IPS-15b (cell line): ENCODE measurements around the gene CHCHD6.
"Not testable (repeated sequence)": the region's sequence is repeated elsewhere in the genome, so short reads cannot be mapped to it uniquely, and the experiment has no call there.

Experiments used
- H3K27me3 ChIP-seq: one replicate; pipeline ENCODE4 v1.6.1; 2013; ENCODE audit warnings: low read length; ENCODE audit not compliant: control insufficient read depth, insufficient read depth
- H3K36me3 ChIP-seq: one replicate; pipeline ENCODE4 v1.6.1; 2013; ENCODE audit warnings: low read length; ENCODE audit not compliant: control insufficient read depth, insufficient read depth
- H3K4me1 ChIP-seq: one replicate; pipeline ENCODE4 v1.6.1; 2013; ENCODE audit warnings: mild to moderate bottlenecking, low read length; ENCODE audit not compliant: control insufficient read depth, insufficient read depth
- H3K4me3 ChIP-seq: one replicate; pipeline ENCODE4 v1.5.1; 2013; ENCODE audit warnings: low read depth, low read length
- H3K9ac ChIP-seq: one replicate; pipeline ENCODE4 v1.6.1; 2013; ENCODE audit warnings: low read depth, mild to moderate bottlenecking, low read length
- H3K9me3 ChIP-seq: one replicate; pipeline ENCODE4 v1.6.1; 2013; ENCODE audit warnings: mild to moderate bottlenecking, low read length; ENCODE audit not compliant: control insufficient read depth, insufficient read depth

The CHCHD6 gene

DNA sequence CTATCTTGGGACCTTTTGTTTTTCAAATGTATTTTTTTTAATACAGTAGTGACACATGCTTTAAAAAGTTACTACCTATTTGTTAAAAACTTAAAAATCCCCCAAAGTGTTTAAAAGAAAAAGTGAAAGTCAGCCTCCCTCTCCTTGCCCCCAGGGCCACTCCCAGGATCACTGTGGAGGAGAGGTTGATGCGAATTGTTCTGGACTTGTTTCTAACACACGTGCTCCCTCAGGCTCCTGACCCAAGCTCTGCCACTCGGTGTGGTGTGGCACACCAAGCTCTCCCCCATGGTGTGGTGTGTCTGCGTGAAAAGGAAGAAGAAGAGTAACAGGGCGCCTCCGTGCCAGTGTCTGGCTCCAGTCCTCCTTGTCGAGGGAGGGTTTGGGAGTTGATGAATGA lies 93.5 kb downstream of the CHCHD6 start:
- no peaks in the 10 kb centered on the region for H3K36me3 ChIP-seq
- H3K27me3 ChIP-seq: no peaks in the 10 kb centered on the region
- H3K9me3 ChIP-seq: peaks cover 5% of the 10 kb centered on the region
- H3K4me3 ChIP-seq: no peak overlapping the region
- no peak overlapping the region for H3K9ac ChIP-seq
- no peaks in the 10 kb centered on the region for H3K4me1 ChIP-seq

DNA sequence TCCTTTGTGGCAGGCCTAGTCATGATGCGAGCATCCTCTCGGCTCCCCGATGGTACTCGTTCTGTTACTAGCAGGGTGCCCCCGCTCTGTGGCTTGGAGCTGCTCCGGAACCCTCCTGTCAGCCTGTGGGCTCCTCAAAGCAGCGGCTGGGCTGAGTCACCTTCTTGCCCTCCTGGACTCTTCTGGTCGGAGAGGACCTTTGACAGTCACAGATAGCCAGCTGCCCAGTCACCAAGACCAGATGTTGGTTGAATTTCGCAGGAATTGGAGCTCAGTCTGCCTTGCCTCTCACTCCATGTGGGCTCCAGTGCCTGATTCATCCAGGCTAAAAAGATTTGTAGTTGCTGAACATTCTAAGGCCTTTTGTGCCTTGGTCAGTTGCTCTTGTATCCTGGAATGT lies 94.5 kb downstream of the CHCHD6 start:
- Histone ChIP-seq H3K9ac (no peak overlapping the region), H3K4me3 (no peak overlapping the region), H3K36me3 (no peaks in the 10 kb centered on the region), H3K4me1 (no peaks in the 10 kb centered on the region), H3K9me3 (peaks cover 5% of the 10 kb centered on the region), H3K27me3 (no peaks in the 10 kb centered on the region)

DNA sequence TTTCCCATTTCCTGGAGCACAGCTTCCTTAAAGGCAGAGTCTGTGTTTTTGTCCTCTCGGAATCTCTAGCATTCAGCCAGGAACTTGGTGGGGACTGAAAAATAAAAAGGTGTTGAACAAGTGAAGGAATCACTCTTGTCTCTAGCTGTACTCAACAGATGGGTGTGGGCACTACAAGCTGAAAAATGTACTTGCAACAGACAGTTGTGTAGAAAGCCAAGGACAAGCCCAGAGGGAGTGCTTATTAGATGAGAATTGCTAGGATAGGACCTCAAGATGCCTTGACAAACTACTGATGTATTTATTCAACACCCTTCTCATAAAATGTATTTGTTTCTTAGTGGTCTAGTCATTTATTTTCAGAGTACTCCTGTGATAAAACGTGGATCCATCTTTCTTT lies 95.1 kb downstream of the CHCHD6 start:
- Histone ChIP-seq H3K27me3 (no peaks in the 10 kb centered on the region), H3K4me1 (no peaks in the 10 kb centered on the region), H3K4me3 (no peak overlapping the region), H3K36me3 (no peaks in the 10 kb centered on the region), H3K9me3 (peaks cover 5% of the 10 kb centered on the region), H3K9ac (no peak overlapping the region)

DNA sequence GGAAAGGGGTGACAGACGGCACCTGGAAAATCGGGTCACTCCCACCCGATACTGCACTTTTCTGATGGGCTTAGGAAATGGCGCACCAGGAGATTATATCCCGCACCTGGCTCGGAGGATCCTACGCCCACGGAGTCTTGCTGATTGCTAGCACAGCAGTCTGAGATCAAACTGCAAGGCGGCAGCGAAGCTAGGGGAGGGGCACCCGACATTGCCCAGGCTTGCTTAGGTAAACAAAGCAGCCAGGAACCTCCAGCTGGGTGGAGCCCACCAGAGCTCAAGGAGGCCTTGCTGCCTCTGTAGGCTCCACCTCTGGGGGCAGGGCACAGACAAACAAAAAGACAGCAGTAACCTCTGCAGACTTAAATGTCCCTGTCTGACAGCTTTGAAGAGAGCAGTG lies 97.3 kb downstream of the CHCHD6 start:
- not testable (repeated sequence) for H3K9me3 ChIP-seq, H3K9ac ChIP-seq, H3K4me1 ChIP-seq, H3K27me3 ChIP-seq, H3K4me3 ChIP-seq, H3K36me3 ChIP-seq

DNA sequence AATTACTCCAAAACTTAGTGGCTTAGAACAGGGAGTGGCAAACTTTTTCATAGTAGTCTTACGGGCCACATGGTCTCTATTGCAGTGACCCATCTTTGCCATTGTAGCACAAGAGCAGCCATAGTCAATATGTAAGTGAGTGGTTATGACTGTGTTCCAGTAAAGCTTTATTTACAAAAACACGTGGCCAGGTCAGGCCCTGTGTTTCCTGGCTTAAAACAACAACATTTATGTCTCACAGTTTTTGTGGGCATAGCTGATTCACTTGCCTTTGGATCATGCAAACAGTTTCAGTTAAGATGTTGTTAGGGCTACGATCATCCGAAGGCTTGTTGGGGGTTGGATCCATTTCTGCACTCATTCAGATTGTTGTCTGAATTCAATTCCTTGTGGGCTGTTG lies 103.8 kb downstream of the CHCHD6 start:
- Histone ChIP-seq H3K4me3 (no peak overlapping the region), H3K9me3 (no peaks in the 10 kb centered on the region), H3K36me3 (no peaks in the 10 kb centered on the region), H3K27me3 (no peaks in the 10 kb centered on the region), H3K9ac (no peak overlapping the region), H3K4me1 (no peaks in the 10 kb centered on the region)

DNA sequence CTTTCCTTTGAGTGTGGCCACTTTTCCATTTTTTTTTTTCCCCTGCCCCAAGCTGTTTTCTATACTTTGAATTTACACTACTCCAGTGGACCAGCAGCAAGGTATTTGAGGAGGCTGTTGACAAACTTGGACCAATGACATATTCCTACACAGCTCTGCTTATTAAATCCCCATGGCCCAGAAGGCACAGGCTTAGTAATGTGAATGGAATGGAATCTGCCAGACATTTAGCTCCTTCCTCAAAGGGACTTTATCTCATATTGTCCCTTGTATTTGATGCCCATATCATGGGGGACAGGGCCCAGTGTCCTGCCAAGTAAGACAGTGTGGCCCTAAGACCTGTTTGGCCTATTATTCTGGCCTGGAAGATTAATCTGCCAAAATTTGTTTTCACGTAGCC lies 107.5 kb downstream of the CHCHD6 start:
- peaks cover 8% of the 10 kb centered on the region for H3K4me1 ChIP-seq
- H3K4me3 ChIP-seq: no peak overlapping the region
- no peaks in the 10 kb centered on the region for H3K27me3 ChIP-seq
- H3K9ac ChIP-seq: no peak overlapping the region
- no peaks in the 10 kb centered on the region for H3K36me3 ChIP-seq
- no peaks in the 10 kb centered on the region for H3K9me3 ChIP-seq

DNA sequence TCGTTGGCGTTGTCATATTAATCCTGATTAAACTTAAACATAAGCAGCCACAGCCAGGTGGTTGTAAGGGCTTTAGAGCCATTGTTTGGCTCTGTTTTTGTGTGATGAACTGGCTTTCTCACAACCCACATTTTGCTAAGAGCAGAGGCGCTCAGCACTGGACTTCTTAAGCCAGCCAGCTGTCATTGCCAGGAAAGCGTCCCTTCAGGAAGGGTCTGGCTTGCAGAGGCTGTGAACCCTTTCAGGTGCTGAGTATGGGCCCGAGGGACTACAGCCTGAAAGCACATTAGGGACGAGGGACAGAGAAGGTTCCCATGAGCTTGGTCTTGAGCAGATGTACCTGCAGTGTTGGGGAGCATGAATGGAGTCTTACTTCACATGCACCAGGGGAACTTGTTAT lies 112.3 kb downstream of the CHCHD6 start:
- Histone ChIP-seq H3K9me3 (no peaks in the 10 kb centered on the region), H3K36me3 (no peaks in the 10 kb centered on the region), H3K4me1 (peaks cover 21% of the 10 kb centered on the region)

DNA sequence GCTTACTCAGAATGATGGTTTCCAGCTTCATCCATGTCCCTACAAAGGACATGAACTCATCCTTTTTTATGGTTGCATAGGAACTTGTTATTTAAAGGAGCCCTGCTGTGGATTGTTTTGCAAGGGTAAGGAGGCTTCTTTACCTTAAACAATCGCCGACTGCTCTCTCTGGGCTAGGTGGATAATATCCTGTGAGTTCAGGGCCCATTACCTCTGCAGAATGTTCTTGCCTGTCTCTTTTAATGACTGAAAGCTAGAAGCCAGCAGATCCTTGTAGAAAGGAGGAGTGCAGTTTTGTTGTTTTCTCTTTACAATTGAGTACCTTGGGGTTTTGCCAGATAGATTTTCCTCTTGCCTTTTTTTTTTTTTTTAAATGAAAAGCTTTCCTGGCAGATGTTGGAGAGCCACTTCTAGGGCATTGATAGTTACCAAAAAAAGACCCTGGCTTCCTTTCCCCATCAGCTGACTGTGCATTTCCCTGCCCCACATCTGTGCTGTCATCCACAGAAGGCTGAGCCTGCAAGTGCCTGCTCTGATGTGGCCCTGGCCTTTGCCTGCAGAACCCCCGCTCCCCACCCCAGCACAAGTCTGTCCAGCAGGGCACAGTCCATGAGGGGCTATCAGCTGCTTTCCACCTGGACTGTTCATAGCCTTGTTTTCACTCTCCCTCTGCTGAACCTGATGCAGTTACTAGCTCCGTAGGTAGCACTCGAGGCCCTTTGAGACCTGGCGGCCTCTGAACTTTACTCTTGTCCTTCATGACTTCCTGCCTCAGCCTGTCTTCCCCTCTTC lies 113.1 kb downstream of the CHCHD6 start:
- Histone ChIP-seq H3K9ac (no peak overlapping the region), H3K27me3 (no peaks in the 10 kb centered on the region), H3K4me3 (no peak overlapping the region)

More for the DNA sequence above, 112.3 kb downstream of the CHCHD6 start:
- no peak overlapping the region for H3K4me3 ChIP-seq
- no peak overlapping the region for H3K9ac ChIP-seq
- H3K27me3 ChIP-seq: no peaks in the 10 kb centered on the region

DNA sequence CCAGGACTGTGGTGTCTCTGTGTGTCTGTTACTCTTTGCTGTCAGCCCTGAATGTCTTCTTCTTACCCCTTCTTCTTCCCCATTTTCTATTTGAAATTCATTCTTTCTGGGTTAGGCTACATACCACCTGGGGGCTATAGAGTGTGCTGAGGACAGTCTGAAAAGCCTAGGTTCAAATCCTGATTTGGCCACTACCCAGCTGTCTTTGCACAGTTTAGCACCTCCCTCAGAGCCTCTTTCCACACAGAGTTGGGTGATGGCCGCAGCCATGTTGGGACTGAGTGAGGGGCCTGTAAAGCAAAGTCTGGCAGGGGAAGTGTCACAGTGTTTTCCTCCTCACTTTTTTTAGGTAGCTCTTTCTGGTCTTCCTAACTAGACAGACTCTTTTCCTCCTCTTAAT lies 113.7 kb downstream of the CHCHD6 start:
- Histone ChIP-seq H3K9me3 (no peaks in the 10 kb centered on the region), H3K9ac (no peak overlapping the region), H3K36me3 (no peaks in the 10 kb centered on the region), H3K4me3 (no peak overlapping the region), H3K27me3 (no peaks in the 10 kb centered on the region), H3K4me1 (peaks cover 21% of the 10 kb centered on the region)

More for the DNA sequence above, 113.1 kb downstream of the CHCHD6 start:
- H3K4me1 ChIP-seq: peaks cover 21% of the 10 kb centered on the region
- no peaks in the 10 kb centered on the region for H3K9me3 ChIP-seq
- no peaks in the 10 kb centered on the region for H3K36me3 ChIP-seq

DNA sequence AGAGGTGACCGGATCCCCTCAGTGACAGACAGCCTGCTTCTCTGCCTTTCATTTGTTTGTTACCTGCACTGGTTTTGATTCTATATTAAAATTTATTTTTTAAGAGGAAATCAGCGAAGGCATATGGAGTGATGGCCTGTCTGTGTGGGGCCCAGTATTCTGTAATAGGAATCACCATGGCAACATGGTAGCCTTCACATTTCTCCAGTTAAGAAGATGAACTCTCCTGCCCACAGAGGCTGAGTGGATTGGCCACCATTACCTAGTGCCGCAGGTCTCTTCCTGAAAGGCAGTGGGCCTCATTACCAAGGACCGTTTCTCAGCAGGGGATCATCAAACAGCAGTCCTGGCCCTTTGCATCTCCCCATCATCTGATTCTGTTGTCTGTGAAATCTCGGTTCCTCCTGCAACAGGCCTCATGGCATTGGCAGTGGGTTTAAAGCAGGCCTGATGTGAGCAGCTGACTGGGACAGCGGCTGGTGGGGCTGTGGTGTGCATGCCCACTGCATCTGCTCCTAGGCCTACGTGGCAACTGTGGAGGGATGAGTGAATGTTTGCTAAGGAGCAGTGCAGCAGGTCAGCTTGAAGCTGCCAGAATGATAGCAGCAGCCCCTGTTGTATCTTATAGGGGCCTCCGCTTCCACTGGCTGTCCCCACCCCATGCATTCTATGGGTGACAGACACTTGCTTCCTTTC lies 114.5 kb downstream of the CHCHD6 start:
- no peaks in the 10 kb centered on the region for H3K36me3 ChIP-seq
- no peak overlapping the region for H3K4me3 ChIP-seq
- H3K27me3 ChIP-seq: no peaks in the 10 kb centered on the region
- peaks cover 21% of the 10 kb centered on the region for H3K4me1 ChIP-seq
- H3K9me3 ChIP-seq: no peaks in the 10 kb centered on the region
- no peak overlapping the region for H3K9ac ChIP-seq

DNA sequence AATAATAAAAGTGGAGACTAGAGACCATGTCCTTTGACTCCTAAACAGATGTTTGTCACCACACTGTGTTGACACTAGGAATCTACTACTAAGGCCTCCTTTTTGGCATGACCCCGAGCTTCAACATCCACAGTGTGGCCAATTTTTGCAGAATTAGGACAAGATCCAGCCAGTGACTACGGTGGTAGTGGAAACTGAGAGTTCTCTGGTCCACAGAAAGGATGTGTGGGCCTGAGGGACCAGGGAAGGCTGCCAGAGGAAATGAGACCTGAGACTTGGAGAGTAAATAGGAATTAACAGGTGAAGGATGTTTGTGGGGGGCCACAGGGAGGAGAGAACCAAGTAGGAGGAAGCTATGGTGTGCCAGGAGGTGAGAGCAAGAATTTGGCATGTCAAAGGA lies 122.7 kb downstream of the CHCHD6 start:
- Histone ChIP-seq H3K27me3 (no peaks in the 10 kb centered on the region), H3K4me1 (no peaks in the 10 kb centered on the region), H3K9ac (no peak overlapping the region), H3K36me3 (no peaks in the 10 kb centered on the region), H3K9me3 (no peaks in the 10 kb centered on the region), H3K4me3 (no peak overlapping the region)

DNA sequence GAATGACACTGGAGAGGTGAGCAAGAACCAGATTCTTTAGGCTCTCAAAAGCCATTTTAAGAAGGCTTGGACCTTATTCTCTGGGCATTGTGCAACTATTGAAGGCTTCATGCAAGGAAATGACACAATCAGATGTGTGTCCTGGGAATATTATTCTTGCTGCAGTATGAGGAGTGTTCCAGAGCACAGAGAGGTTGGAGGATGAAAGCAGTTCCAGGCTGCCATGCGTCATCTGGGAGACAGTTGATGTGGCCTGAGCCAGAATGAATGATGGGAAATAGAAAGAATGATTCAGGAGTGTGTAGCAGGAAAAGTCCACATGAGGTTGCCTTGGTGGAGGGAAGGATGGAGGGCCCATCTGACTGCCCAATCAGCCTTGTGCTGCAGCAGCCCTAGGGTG lies 123.1 kb downstream of the CHCHD6 start:
- no peak overlapping the region for H3K4me3 ChIP-seq
- H3K4me1 ChIP-seq: no peaks in the 10 kb centered on the region
- H3K9ac ChIP-seq: no peak overlapping the region
- no peaks in the 10 kb centered on the region for H3K27me3 ChIP-seq
- no peaks in the 10 kb centered on the region for H3K9me3 ChIP-seq
- H3K36me3 ChIP-seq: no peaks in the 10 kb centered on the region
